K562 (cell line): ENCODE data around the gene ZNF521. TPM values are rescaled to one million over a fixed set of nuclear protein-coding genes. Genes with fewer than 3 reads are reported as not detected.

Experiments used
- ATAC-seq: fragments of 200-7000 bp; cut with Tn5 transposase; 3 replicates; pipeline ENCODE4 v1.9.1; 2020; ENCODE audit warnings: moderate library complexity
- BruUV-seq: library from RNA; stranded (reverse); fragments of 400-500 nt; replicated peaks from 2 replicates; lab custom pipeline; 2021; lab: Mats Ljungman, UMichigan
- CTCF ChIA-PET: fragments of 300-600 bp; formaldehyde crosslinking; extraction: SDS; loops from one replicate; lab custom pipeline; 2021; ENCODE audit warnings: low intra/inter-chr PET ratio; lab: Yijun Ruan, JAX
- POLR2A ChIA-PET: fragments of 300-600, 350-650 bp; sonication (Branson Sonifier 250); formaldehyde crosslinking; extraction: SDS; loops from one replicate; lab custom pipeline; 2021; ENCODE audit warnings: antibody characterized with exemption, inconsistent platforms; lab: Yijun Ruan, JAX
- DNase-seq, 4 experiments: peaks; one replicate each; pipeline versions ENCODE4 v3.0.0 to v3.0.0-alpha.2; 2011 to 2018; ENCODE audit warnings: low spot score in 3 of 4, mixed read lengths in 3 of 4; ENCODE audit errors: extremely low read depth in 1 of 4
- FAIRE-seq: peaks from 2 replicates; lab custom pipeline; 2011; peaks lifted over from hg19 to GRCh38; lab: Jason Lieb, UNC
- H2AFZ ChIP-seq: 2 replicates; pipeline ENCODE4 v1.6.0; 2011; ENCODE audit warnings: low read depth, low read length, control low read depth, inconsistent platforms
- H3K27ac ChIP-seq: fragments of 200-600 bp; 3 replicates; pipeline ENCODE4 v1.8.0; 2011; ENCODE audit warnings: low read depth, mild to moderate bottlenecking, control low read depth, inconsistent platforms, low read length, moderate library complexity, mixed read lengths; ENCODE audit errors: extremely low read depth
- H3K27me3 ChIP-seq, 2 experiments: fragments of 300-600 bp in 1 of 2; 2 replicates in 1 of 2; 3 replicates in 1 of 2; pipeline versions ENCODE4 v1.6.0 to v1.8.0; 2011; ENCODE audit warnings: inconsistent platforms in 2 of 2, low read length in 2 of 2, mild to moderate bottlenecking in 1 of 2, mixed read lengths in 1 of 2, moderate library complexity in 1 of 2; ENCODE audit not compliant: control insufficient read depth in 2 of 2, insufficient read depth in 2 of 2
- H3K36me3 ChIP-seq: fragments of 300-600 bp; 3 replicates; pipeline ENCODE4 v1.8.0; 2011; ENCODE audit warnings: mild to moderate bottlenecking, low read length, inconsistent platforms; ENCODE audit not compliant: control insufficient read depth, insufficient read depth
- H3K4me1 ChIP-seq, 2 experiments: fragments of 200-600 bp in 1 of 2; replicated peaks in 1 of 2; 2 replicates in 1 of 2; 3 replicates in 1 of 2; pipeline versions ENCODE4 v1.5.1 to v1.8.0; 2011; ENCODE audit warnings: inconsistent platforms in 2 of 2, low read length in 2 of 2, mild to moderate bottlenecking in 1 of 2, mixed read lengths in 1 of 2, moderate library complexity in 1 of 2; ENCODE audit not compliant: control insufficient read depth in 2 of 2, insufficient read depth in 2 of 2
- H3K4me2 ChIP-seq: 2 replicates; pipeline ENCODE4 v1.6.1; 2011; ENCODE audit warnings: low read length, control low read depth, inconsistent platforms, mixed read lengths; ENCODE audit not compliant: insufficient read depth
- H3K4me3 ChIP-seq: fragments of 200-600 bp; sonication (generic), shearing (Covaris generic); 2 replicates; pipeline ENCODE4 v1.5.1; 2016; ENCODE audit warnings: control low read depth, inconsistent platforms
- H3K79me2 ChIP-seq: fragments of 200-600 bp; 3 replicates; pipeline ENCODE4 v1.8.0; 2011; ENCODE audit warnings: low read length, inconsistent platforms; ENCODE audit not compliant: control insufficient read depth, insufficient read depth
- H3K9ac ChIP-seq, 2 experiments: 2 replicates each; pipeline versions ENCODE4 v1.6.0 to v1.6.1; 2011; ENCODE audit warnings: low read depth in 2 of 2, low read length in 2 of 2, control low read depth in 1 of 2, inconsistent platforms in 1 of 2, mild to moderate bottlenecking in 1 of 2, mixed read lengths in 1 of 2; ENCODE audit not compliant: insufficient read depth in 1 of 2
- H3K9me1 ChIP-seq: one replicate; pipeline ENCODE4 v1.6.0; 2011; ENCODE audit warnings: inconsistent platforms, mild to moderate bottlenecking, low read length, moderate library complexity; ENCODE audit not compliant: control insufficient read depth, insufficient read depth
- H3K9me3 ChIP-seq: replicated peaks from 2 replicates; pipeline ENCODE4 v1.5.1; 2011; ENCODE audit warnings: low read depth, low read length, inconsistent platforms; ENCODE audit not compliant: control insufficient read depth, insufficient read depth
- H4K20me1 ChIP-seq: replicated peaks from 2 replicates; pipeline ENCODE4 v1.6.1; 2011; ENCODE audit warnings: low read length, inconsistent platforms, mixed read lengths; ENCODE audit not compliant: control insufficient read depth, insufficient read depth
- ELK1 ChIP-seq: sonication (generic); formaldehyde crosslinking; IDR thresholded peaks from 2 replicates; pipeline ENCODE4 v1.8.1; 2022; ENCODE audit warnings: missing genetic modification reagents
- HEY1 ChIP-seq: fragments of 250-450 bp; sonication (Bioruptor Pico); IDR thresholded peaks from 2 replicates; pipeline ENCODE4 v1.5.0; 2020; ENCODE audit warnings: mild to moderate bottlenecking, moderate library complexity, borderline replicate concordance
- MAFK ChIP-seq: IDR thresholded peaks from 2 replicates; pipeline ENCODE4 v1.6.1; 2011; ENCODE audit warnings: low read length, improper control_type of control experiment
- MTF1 ChIP-seq: fragments of 250-450 bp; sonication (Bioruptor Pico); IDR thresholded peaks from 2 replicates; pipeline ENCODE4 v1.9.0; 2021; ENCODE audit warnings: moderate library complexity, mild to moderate bottlenecking, inconsistent platforms, borderline replicate concordance
- PHTF2 ChIP-seq: fragments of 250-450 bp; sonication (Bioruptor Pico); IDR thresholded peaks from 2 replicates; pipeline ENCODE4 v1.5.0; 2021; ENCODE audit warnings: mild to moderate bottlenecking
- YBX1 ChIP-seq: fragments of 450-650 bp; IDR thresholded peaks from 2 replicates; pipeline ENCODE4 v1.7.1; 2016; ENCODE audit warnings: mild to moderate bottlenecking
- ZBTB12 ChIP-seq: fragments of 250-450 bp; sonication (Bioruptor Pico); IDR thresholded peaks from 2 replicates; pipeline ENCODE4 v1.4.0; 2020
- WGBS: fragments of 100-300 bp; shearing (Covaris generic); methylation state at CpG from one replicate; pipeline ENCODE4 v1.1.6; 2016; ENCODE audit warnings: low coverage, mixed read lengths; ENCODE audit not compliant: insufficient coverage; ENCODE audit errors: missing lambda C conversion rate; 5-methylcytosine and 5-hydroxymethylcytosine counted together
- in situ Hi-C: fragments of 300-500 bp; cut with MboI; formaldehyde crosslinking; loops from 4 replicates; pipeline ENCODE4 v1.15.0; 2018; ENCODE audit warnings: inconsistent platforms, mixed read lengths
- intact Hi-C: fragments of 100-400 bp; cut with micrococcal nuclease; formaldehyde crosslinking; loops from 2 replicates; pipeline ENCODE4 v1.14.2; 2022
- polyA plus RNA-seq, 8 experiments: library from polyadenylated mRNA; depleted of rRNA in 4 of 8; stranded (reverse) in 5 of 8; unstranded in 3 of 8; fragments of >200 nt; fragmentation: Nextera tagmentation in 2 of 8; fragmentation: Illumina TruSeq in 1 of 8; extraction: Ambion mirVana in 2 of 8; extraction: Trizol in 1 of 8; gene quantifications; 2 replicates each; pipeline versions ENCODE4 v1.2.1 to v1.2.3, GENCODE V29; 2011 to 2014; ENCODE audit warnings: inconsistent platforms in 1 of 8, missing spikeins in 1 of 8
- total RNA-seq, 7 experiments: library from RNA; depleted of rRNA in 6 of 7; stranded (reverse); fragments of >200 nt in 6 of 7; fragmentation: Illumina TruSeq in 2 of 7; extraction: Trizol in 2 of 7; gene quantifications; 2 replicates each; pipeline versions ENCODE4 v1.2.1 to v1.2.3, GENCODE V29; 2011 to 2021; ENCODE audit warnings: low replicate concordance in 1 of 7

The ZNF521 gene
- total and polyA plus RNA-seq, 9 of the 15 experiments (the other 6 are each of a cell fraction or from before 2014, with no cell fraction given): 1.2 to 5.8 (median 1.6) TPM

- Histone ChIP-seq H3K4me1 (peaks cover 0 to 9% of the 10 kb centered on the region in 2 experiments; a peak in 1 of 5 replicates), H3K9ac (no peak overlapping the region), H3K9me3 (no peaks in the 10 kb centered on the region), H3K79me2 (no peaks in the 10 kb centered on the region), H3K27ac (no peak overlapping the region), H2AFZ (no peak overlapping the region), H3K9me1 (no peaks in the 10 kb centered on the region), H4K20me1 (no peaks in the 10 kb centered on the region), H3K4me3 (no peak overlapping the region), H3K36me3 (no peaks in the 10 kb centered on the region), H3K4me2 (no peak overlapping the region), H3K27me3 (peaks cover 0 to 4% of the 10 kb centered on the region in 2 experiments; a peak in 1 of 5 replicates)
- WGBS: under 1% methylated on average over 8 of the region's 8 CpGs
- FAIRE-seq (no peak), ATAC-seq (no peak), DNase-seq (no peak)
- TF ChIP-seq ZBTB12: 0 out of 2 replicates have a peak, but pooled peaks have one; percentile 8
- TF ChIP-seq HEY1 (CRISPR knock-in tag): no peak
- no peak for TF ChIP-seq MAFK
- TF ChIP-seq ELK1 (CRISPR knock-in tag): no peak
- TF ChIP-seq YBX1: no peak
- TF ChIP-seq PHTF2: no peak
- no peak for TF ChIP-seq MTF1
- ChIA-PET POLR2A (interaction anchor here (0.6 kb wide), 1 partner anchor 182 kb away, joined by 3 read pairs; no protein-coding TSS in a partner anchor), CTCF (no interaction called here)
- no TSS peak for BruUV-seq
- intact Hi-C loops (no loop called here), in situ Hi-C loops (no loop called here)
Measured at GRCh38 chr18:25345081-25345866, 6.7 kb downstream of the ZNF521 start.
